ENCODE measurements around the gene CSTB. TPM values are rescaled to one million over a fixed set of nuclear protein-coding genes. Genes with fewer than 3 reads are reported as not detected.

Gene CSTB
- total and polyA plus RNA-seq, 12 donors = 33.0 to 61.2 (median 40.5) TPM

DNA sequence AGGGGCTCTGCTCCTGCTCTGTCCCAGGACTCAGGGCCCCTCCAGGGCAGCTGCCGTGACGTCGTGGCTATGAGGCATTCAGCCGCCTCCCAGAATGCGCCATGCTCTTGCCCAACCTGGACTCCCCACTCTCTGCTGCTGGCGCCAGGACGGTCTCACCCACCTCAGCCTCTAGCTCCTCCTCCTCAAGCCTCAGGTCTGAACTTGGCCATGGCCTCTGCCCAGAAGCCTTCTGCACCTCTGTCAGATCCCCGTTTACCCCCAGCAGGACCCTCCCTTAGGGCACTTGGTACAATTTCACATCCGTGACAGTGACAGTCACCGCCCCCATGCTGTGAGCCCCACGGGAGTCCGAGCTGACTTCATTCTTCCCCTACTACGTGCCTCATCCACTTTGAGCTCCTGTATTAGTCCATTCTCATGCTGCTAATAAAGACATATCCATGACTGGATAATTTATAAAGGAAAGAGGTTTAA, 4.9 kb downstream of the CSTB start:
- H3K9me3 ChIP-seq = no peaks in the 10 kb centered on the region
- H3K36me3 ChIP-seq = peaks cover 0 to 27% (median 15%) of the 10 kb centered on the region in 9 donors
- 74 to 79% methylated on average over 13 of the region's 13 CpGs for WGBS, 2 donors
- TF ChIP-seq, protein P1, sequence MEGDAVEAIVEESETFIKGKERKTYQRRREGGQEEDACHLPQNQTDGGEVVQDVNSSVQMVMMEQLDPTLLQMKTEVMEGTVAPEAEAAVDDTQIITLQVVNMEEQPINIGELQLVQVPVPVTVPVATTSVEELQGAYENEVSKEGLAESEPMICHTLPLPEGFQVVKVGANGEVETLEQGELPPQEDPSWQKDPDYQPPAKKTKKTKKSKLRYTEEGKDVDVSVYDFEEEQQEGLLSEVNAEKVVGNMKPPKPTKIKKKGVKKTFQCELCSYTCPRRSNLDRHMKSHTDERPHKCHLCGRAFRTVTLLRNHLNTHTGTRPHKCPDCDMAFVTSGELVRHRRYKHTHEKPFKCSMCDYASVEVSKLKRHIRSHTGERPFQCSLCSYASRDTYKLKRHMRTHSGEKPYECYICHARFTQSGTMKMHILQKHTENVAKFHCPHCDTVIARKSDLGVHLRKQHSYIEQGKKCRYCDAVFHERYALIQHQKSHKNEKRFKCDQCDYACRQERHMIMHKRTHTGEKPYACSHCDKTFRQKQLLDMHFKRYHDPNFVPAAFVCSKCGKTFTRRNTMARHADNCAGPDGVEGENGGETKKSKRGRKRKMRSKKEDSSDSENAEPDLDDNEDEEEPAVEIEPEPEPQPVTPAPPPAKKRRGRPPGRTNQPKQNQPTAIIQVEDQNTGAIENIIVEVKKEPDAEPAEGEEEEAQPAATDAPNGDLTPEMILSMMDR (IDR thresholded peaks at IDR 0.05) = no peak
- ATAC-seq = no peak
- intact Hi-C loops (cut with DNase I) = loop anchor here in 2 of 10 donors (5.0 kb wide), 2 partner anchors 34 to 44 kb away; no protein-coding TSS in a partner anchor
- H3K27me3 ChIP-seq = no peaks in the 10 kb centered on the region
- DNase-seq = no peak
- H3K4me3 ChIP-seq = no peak overlapping the region
- peak overlapping the region in 1 of 10 donors; percentile 31 for H3K27ac ChIP-seq
- peaks cover 0 to 52% (median 18%) of the 10 kb centered on the region in 9 donors for H3K4me1 ChIP-seq

DNA sequence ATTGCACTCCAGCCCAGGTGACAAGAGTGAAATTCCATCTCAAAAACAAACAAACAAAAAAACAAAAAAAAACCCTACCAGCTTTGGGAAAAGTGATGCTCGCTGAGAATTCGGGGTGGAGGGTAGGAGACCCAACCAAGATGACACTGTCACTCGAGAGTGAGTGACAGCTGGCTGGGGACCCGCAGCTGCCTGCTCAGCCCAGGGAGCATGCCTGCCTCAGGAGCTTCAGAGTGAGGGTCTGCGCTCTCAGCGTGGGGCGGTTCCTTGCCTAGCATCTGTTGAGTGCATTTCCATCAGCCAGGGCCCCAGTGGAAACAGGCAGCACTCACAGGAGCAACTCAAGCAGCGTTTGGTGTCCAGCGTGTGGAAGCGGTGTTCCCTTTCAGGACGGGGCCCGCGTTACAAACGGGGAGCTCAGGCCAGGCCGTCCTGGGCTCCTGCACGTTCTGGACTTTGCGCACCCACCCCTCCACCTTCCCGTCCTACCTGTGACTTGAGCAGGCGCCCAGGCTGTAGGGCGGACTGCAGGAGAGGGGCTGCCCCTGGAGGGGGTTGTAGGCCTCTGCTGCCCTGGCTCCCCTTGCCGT, 5.9 kb downstream of the CSTB start:
- DNase-seq (no peak), ATAC-seq (no peak)
- H3K27ac ChIP-seq = no peak overlapping the region
- peaks cover 0 to 47% (median 14%) of the 10 kb centered on the region in 9 donors for H3K4me1 ChIP-seq
- no peak overlapping the region for H3K4me3 ChIP-seq
- TF ChIP-seq, protein P1 (IDR thresholded peaks at IDR 0.05) = no peak
- H3K36me3 ChIP-seq = peaks cover 0 to 27% (median 15%) of the 10 kb centered on the region in 9 donors
- WGBS, 2 donors = 91 to 93% methylated on average over 21 of the region's 21 CpGs
- H3K27me3 ChIP-seq = no peaks in the 10 kb centered on the region
- no peaks in the 10 kb centered on the region for H3K9me3 ChIP-seq
- intact Hi-C loops (cut with DNase I) = loop anchor here in 2 of 10 donors (5.0 kb wide), 2 partner anchors 33 to 43 kb away; no protein-coding TSS in a partner anchor

DNA sequence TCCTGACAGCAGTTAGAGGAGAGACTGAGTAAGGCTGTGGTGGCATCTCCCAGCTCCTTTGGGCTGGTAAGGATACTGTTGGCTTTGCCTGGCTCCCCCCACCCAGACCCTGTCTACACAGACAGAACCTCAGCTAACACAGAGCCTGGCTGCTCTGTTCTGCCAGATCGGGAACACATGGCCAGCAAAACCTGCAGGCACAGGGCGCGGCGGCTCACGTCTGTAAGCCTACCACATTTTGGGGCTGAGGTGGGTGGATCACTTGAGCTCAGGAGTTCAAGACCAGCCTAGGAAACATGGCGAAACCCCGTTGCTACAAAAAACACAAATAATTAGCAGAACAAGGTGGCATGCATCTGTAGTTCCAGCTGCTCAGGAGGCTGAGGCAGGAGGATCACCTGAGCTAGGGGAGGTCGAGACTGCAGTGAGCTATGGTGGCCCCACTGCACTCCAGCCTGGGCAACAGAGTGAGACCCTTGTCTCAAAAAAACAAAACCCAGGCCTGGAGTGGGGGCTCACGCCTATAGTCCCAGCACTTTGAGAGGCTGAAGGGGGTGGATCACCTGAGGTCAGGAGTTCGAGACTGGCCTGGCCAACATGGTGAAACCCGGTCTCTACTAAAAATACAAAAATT, 6.7 kb downstream of the CSTB start:
- WGBS, 2 donors = 94 to 95% methylated on average over 11 of the region's 11 CpGs
- no peak for ATAC-seq
- Histone ChIP-seq H3K4me3 (no peak overlapping the region), H3K27ac (no peak overlapping the region), H3K27me3 (no peaks in the 10 kb centered on the region), H3K36me3 (peaks cover 0 to 26% (median 14%) of the 10 kb centered on the region in 9 donors), H3K4me1 (peaks cover 0 to 44% (median 8%) of the 10 kb centered on the region in 9 donors), H3K9me3 (no peaks in the 10 kb centered on the region)
- TF ChIP-seq, protein P1 (IDR thresholded peaks at IDR 0.05) = no peak
- no peak for DNase-seq
- intact Hi-C loops (cut with DNase I) = no loop called here

DNA sequence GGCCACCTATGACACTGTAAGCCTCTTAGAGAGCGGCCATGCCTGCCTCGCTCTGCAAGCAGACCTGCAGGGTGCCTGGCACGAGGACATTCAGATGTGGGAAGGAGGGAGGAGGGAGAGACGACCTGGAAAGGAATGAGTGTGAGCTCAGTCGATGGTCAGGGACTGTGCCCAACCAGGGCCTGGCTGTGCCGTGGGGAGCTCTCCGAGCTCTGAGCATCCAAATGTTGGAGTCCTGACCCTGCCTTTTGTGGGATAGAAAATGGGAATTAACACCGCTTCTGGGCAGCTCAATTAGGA, 7.3 kb downstream of the CSTB start:
- H3K4me1 ChIP-seq = peaks cover 0 to 38% (median 2%) of the 10 kb centered on the region in 9 donors
- H3K27me3 ChIP-seq = no peaks in the 10 kb centered on the region
- 51 to 76% methylated on average over 8 of the region's 8 CpGs for WGBS, 2 donors
- no peaks in the 10 kb centered on the region for H3K9me3 ChIP-seq
- DNase-seq (no peak), ATAC-seq (no peak)
- intact Hi-C loops (cut with DNase I) = no loop called here
- H3K27ac ChIP-seq = peak overlapping the region in 1 of 10 donors; percentile 67
- TF ChIP-seq, protein P1 (IDR thresholded peaks at IDR 0.05) = no peak
- H3K4me3 ChIP-seq = no peak overlapping the region
- peaks cover 0 to 20% (median 7%) of the 10 kb centered on the region in 9 donors for H3K36me3 ChIP-seq

Data from heart right ventricle (tissue), 16 donors.